HG02642 (cell line): ENCODE measurements around the gene GSAP.
"Not testable (repeated sequence)": the region's sequence is repeated elsewhere in the genome, so short reads cannot be mapped to it uniquely, and the experiment has no call there.

Experiments
- ATAC-seq: cut with Tn5 transposase; IDR thresholded peaks from one replicate; pipeline ENCODE4 v1.9.1; 2021; ENCODE audit warnings: mild to moderate bottlenecking; ENCODE audit not compliant: unreplicated experiment, poor library complexity

Gene GSAP

GRCh38 chr7:77306231-77307067 lies 109.7 kb downstream of the GSAP start:
- no peak for ATAC-seq

GRCh38 chr7:77295549-77295948 lies 120.6 kb downstream of the GSAP start:
- ATAC-seq = no peak

GRCh38 chr7:77293046-77293445 lies 123.1 kb downstream of the GSAP start:
- ATAC-seq = no peak

- no peak for ATAC-seq
These were observed 125.7 kb downstream of the GSAP start for GRCh38 chr7:77290425-77290824.

- ATAC-seq = no peak
These were observed 126.8 kb downstream of the GSAP start for GRCh38 chr7:77289387-77289786.

GRCh38 chr7:77288676-77289320 lies 127.4 kb downstream of the GSAP start:
- ATAC-seq = no peak

GRCh38 chr7:77284616-77285015 lies 131.5 kb downstream of the GSAP start:
- ATAC-seq = no peak

- no peak for ATAC-seq
These were observed 132.1 kb downstream of the GSAP start for GRCh38 chr7:77284005-77284404.

GRCh38 chr7:77282897-77283296 lies 133.3 kb downstream of the GSAP start:
- no peak for ATAC-seq

- ATAC-seq = no peak
These were observed 134.2 kb downstream of the GSAP start for GRCh38 chr7:77281780-77282478.

GRCh38 chr7:77276120-77276519 lies 140.0 kb downstream of the GSAP start:
- ATAC-seq = no peak

- ATAC-seq = not testable (repeated sequence)
These were observed 140.5 kb downstream of the GSAP start for GRCh38 chr7:77275663-77276062.

- ATAC-seq = no peak
These were observed 144.4 kb downstream of the GSAP start for GRCh38 chr7:77271766-77272165.

GRCh38 chr7:77270094-77270480 lies 146.1 kb downstream of the GSAP start:
- ATAC-seq = no peak

GRCh38 chr7:77269360-77270093 lies 146.6 kb downstream of the GSAP start:
- ATAC-seq = peak; percentile 77

- ATAC-seq = peak; percentile 91
These were observed 149.8 kb downstream of the GSAP start for GRCh38 chr7:77266291-77266794.

GRCh38 chr7:77265666-77266065 lies 150.5 kb downstream of the GSAP start:
- ATAC-seq = no peak

- no peak for ATAC-seq
These were observed 153.8 kb downstream of the GSAP start for GRCh38 chr7:77262316-77262715.
